GM12878 (cell line): ENCODE results near the gene PLEKHN1. TPM values are rescaled to one million over a fixed set of nuclear protein-coding genes. Genes with fewer than 3 reads are reported as not detected.

Experiments used
- ATAC-seq: fragments of 200-7000 bp; cut with Tn5 transposase; 3 replicates; pipeline ENCODE4 v1.9.1; 2020; ENCODE audit warnings: mild to moderate bottlenecking, moderate library complexity
- BruUV-seq: library from RNA; stranded (reverse); fragments of 400-500 nt; replicated peaks from 2 replicates; lab custom pipeline; 2021; lab: Mats Ljungman, UMichigan
- CTCF ChIA-PET: fragments of 300-600 bp; sonication (Branson Sonifier 250); formaldehyde crosslinking; extraction: SDS; loops from one replicate; lab custom pipeline; 2021; ENCODE audit warnings: inconsistent platforms; lab: Yijun Ruan, JAX
- POLR2A ChIA-PET: fragments of 350-600 bp; formaldehyde crosslinking; extraction: SDS; loops from one replicate; lab custom pipeline; 2021; ENCODE audit warnings: inconsistent platforms; lab: Charles Lee
- RAD21 ChIA-PET: fragments of 300-600 bp; sonication (Branson Sonifier 250); formaldehyde crosslinking; loops from one replicate; lab custom pipeline; 2023; ENCODE audit warnings: antibody characterized with exemption; ENCODE audit not compliant: unreplicated experiment; lab: Charles Lee
- SMC1A ChIA-PET: fragments of 300-600 bp; sonication (Branson Sonifier 250); formaldehyde crosslinking; loops from one replicate; lab custom pipeline; 2023; ENCODE audit not compliant: unreplicated experiment, uncharacterized antibody; lab: Charles Lee
- DNase-seq: peaks from one replicate; pipeline ENCODE4 v3.0.0-alpha.2; 2011; ENCODE audit warnings: low read depth, low spot score
- FAIRE-seq: peaks from 3 replicates; lab custom pipeline; 2011; peaks lifted over from hg19 to GRCh38; lab: Jason Lieb, UNC
- H2AFZ ChIP-seq: 2 replicates; pipeline ENCODE4 v1.6.0; 2011; ENCODE audit warnings: low read depth, low read length, control low read depth; ENCODE audit not compliant: control insufficient read depth
- H3K27ac ChIP-seq: 2 replicates; pipeline ENCODE4 v1.5.1; 2011; ENCODE audit warnings: control low read depth; ENCODE audit not compliant: control insufficient read depth, insufficient read depth
- H3K27me3 ChIP-seq, 2 experiments: replicated peaks in 1 of 2; 2 replicates each; pipeline versions ENCODE4 v1.6.0 to v1.6.1; 2011; ENCODE audit warnings: low read length in 1 of 2; ENCODE audit not compliant: control insufficient read depth in 2 of 2, insufficient read depth in 2 of 2
- H3K36me3 ChIP-seq, 2 experiments: 2 replicates each; pipeline ENCODE4 v1.5.1; 2011; ENCODE audit warnings: low read length in 1 of 2; ENCODE audit not compliant: control insufficient read depth in 2 of 2, insufficient read depth in 2 of 2
- H3K4me1 ChIP-seq: 2 replicates; pipeline ENCODE4 v1.6.1; 2011; ENCODE audit warnings: mild to moderate bottlenecking, low read length, moderate library complexity, mixed read lengths; ENCODE audit not compliant: control insufficient read depth, insufficient read depth
- H3K4me2 ChIP-seq: 2 replicates; pipeline ENCODE4 v1.6.0; 2011; ENCODE audit warnings: control low read depth; ENCODE audit not compliant: control insufficient read depth, insufficient read depth
- H3K4me3 ChIP-seq: fragments of 200-600 bp; sonication (generic); 2 replicates; pipeline ENCODE4 v1.5.1; 2016
- H3K79me2 ChIP-seq: 2 replicates; pipeline ENCODE4 v1.6.0; 2011; ENCODE audit warnings: low read length; ENCODE audit not compliant: control insufficient read depth, insufficient read depth
- H3K9ac ChIP-seq: 2 replicates; pipeline ENCODE4 v1.8.0; 2011; ENCODE audit warnings: low read length, control low read depth, mixed read lengths; ENCODE audit not compliant: control insufficient read depth, insufficient read depth
- H3K9me3 ChIP-seq: replicated peaks from 3 replicates; pipeline ENCODE4 v1.5.1; 2011; ENCODE audit warnings: mild to moderate bottlenecking, low read length; ENCODE audit not compliant: control insufficient read depth, insufficient read depth
- H4K20me1 ChIP-seq: 2 replicates; pipeline ENCODE4 v1.6.0; 2011; ENCODE audit not compliant: control insufficient read depth, insufficient read depth
- BCL11A ChIP-seq: IDR thresholded peaks from 2 replicates; pipeline ENCODE4 v1.6.1; 2011; ENCODE audit warnings: low read depth, low read length
- LARP7 ChIP-seq: fragments of 450-650 bp; IDR thresholded peaks from 2 replicates; pipeline ENCODE4 v1.6.1; 2017; ENCODE audit warnings: mild to moderate bottlenecking
- REST ChIP-seq: IDR thresholded peaks from 2 replicates; pipeline ENCODE4 v1.6.1; 2012; ENCODE audit warnings: mild to moderate bottlenecking, low read depth, low read length
- ZZZ3 ChIP-seq: IDR thresholded peaks from 2 replicates; pipeline ENCODE4 v1.6.1; 2011; ENCODE audit warnings: low read depth; ENCODE audit not compliant: control insufficient read depth, insufficient read length
- WGBS: methylation state at CpG from one replicate; pipeline ENCODE4 v1.1.6; 2016; ENCODE audit warnings: low lambda C conversion rate; ENCODE audit not compliant: insufficient replicate concordance, insufficient coverage; ENCODE audit errors: missing lambda C conversion rate; 5-methylcytosine and 5-hydroxymethylcytosine counted together
- in situ Hi-C: fragments of 300-500 bp; cut with MboI; formaldehyde crosslinking; loops from 9 replicates; pipeline ENCODE4 v1.14.3; 2018; ENCODE audit warnings: mixed read lengths
- intact Hi-C: fragments of 100-400 bp; cut with micrococcal nuclease; formaldehyde crosslinking; loops from one replicate; pipeline ENCODE4 v1.14.2; 2022; ENCODE audit not compliant: unreplicated experiment
- polyA plus RNA-seq, 11 experiments: library from polyadenylated mRNA; depleted of rRNA in 4 of 11; unstranded in 6 of 11; stranded (reverse) in 5 of 11; fragments of >200 nt; fragmentation: Nextera tagmentation in 4 of 11; fragmentation: Illumina TruSeq in 1 of 11; extraction: Ambion mirVana in 4 of 11; extraction: Trizol in 1 of 11; gene quantifications; 1 replicate in 1 of 11; 2 replicates in 10 of 11; pipeline versions ENCODE4 v1.2.1 to v1.2.3, GENCODE V29; 2011 to 2016; ENCODE audit warnings: inconsistent platforms in 2 of 11, missing spikeins in 2 of 11, low read depth in 1 of 11
- total RNA-seq, 4 experiments: library from RNA; depleted of rRNA in 3 of 4; stranded (reverse); fragments of >200 nt in 3 of 4; fragmentation: Illumina TruSeq in 1 of 4; extraction: Trizol in 1 of 4; gene quantifications; 2 replicates each; pipeline versions ENCODE4 v1.2.1 to v1.2.3, GENCODE V29; 2013 to 2021

The PLEKHN1 gene
- total and polyA plus RNA-seq, 10 of the 15 experiments (the other 5 are each of a cell fraction or from before 2014, with no cell fraction given): 0.04 to 0.26 (median 0.18) TPM; not detected in 6

- TF ChIP-seq BCL11A: no peak
- TF ChIP-seq LARP7: no peak
- no peak for TF ChIP-seq ZZZ3
Measured at GRCh38 chr1:979744-980072, 13.4 kb downstream of the PLEKHN1 start (continued).

GRCh38 chr1:980137-980571 is 13.9 kb downstream of the PLEKHN1 start:
- Histone ChIP-seq H3K27me3 (no peaks in the 10 kb centered on the region), H3K9me3 (no peaks in the 10 kb centered on the region; the same call in 2 of the 3 replicates), H2AFZ (no peak overlapping the region), H3K4me1 (no peaks in the 10 kb centered on the region), H3K79me2 (no peaks in the 10 kb centered on the region), H4K20me1 (no peaks in the 10 kb centered on the region), H3K36me3 (no peaks in the 10 kb centered on the region), H3K27ac (no peak overlapping the region), H3K9ac (no peak overlapping the region), H3K4me2 (no peak overlapping the region), H3K4me3 (no peak overlapping the region)
- ChIA-PET CTCF (interaction anchor here (1.6 to 8.0 kb wide), 3 partner anchors 13 to 84 kb away, joined by 6 to 56 read pairs (median 12); no protein-coding TSS in a partner anchor), SMC1A (no interaction called here), POLR2A (interaction anchor here (0.6 kb wide), 1 partner anchor 176 kb away, joined by 4 read pairs; no protein-coding TSS in a partner anchor), RAD21 (interaction anchor here (1.1 kb wide), 1 partner anchor 53 kb away, joined by 3 read pairs; no protein-coding TSS in a partner anchor)
- intact Hi-C loops: no loop called here
- BruUV-seq: no TSS peak
- whole genome bisulfite sequencing: 60% methylated on average over 13 of the region's 13 CpGs
- DNase-seq (no peak), ATAC-seq (no peak), FAIRE-seq (no peak)
- TF ChIP-seq REST: no peak
- in situ Hi-C loops: loop anchor here (5.0 kb wide), 1 partner anchor 82 kb away; no protein-coding TSS in a partner anchor
